Measurements from ENCODE around the gene GYS1. TPM values are rescaled to one million over a fixed set of nuclear protein-coding genes. Genes with fewer than 3 reads are reported as not detected.

GYS1 gene
- total RNA-seq, 6 experiments from 2014 or later, result 76.0 to 90.8 (median 87.5) TPM

DNA sequence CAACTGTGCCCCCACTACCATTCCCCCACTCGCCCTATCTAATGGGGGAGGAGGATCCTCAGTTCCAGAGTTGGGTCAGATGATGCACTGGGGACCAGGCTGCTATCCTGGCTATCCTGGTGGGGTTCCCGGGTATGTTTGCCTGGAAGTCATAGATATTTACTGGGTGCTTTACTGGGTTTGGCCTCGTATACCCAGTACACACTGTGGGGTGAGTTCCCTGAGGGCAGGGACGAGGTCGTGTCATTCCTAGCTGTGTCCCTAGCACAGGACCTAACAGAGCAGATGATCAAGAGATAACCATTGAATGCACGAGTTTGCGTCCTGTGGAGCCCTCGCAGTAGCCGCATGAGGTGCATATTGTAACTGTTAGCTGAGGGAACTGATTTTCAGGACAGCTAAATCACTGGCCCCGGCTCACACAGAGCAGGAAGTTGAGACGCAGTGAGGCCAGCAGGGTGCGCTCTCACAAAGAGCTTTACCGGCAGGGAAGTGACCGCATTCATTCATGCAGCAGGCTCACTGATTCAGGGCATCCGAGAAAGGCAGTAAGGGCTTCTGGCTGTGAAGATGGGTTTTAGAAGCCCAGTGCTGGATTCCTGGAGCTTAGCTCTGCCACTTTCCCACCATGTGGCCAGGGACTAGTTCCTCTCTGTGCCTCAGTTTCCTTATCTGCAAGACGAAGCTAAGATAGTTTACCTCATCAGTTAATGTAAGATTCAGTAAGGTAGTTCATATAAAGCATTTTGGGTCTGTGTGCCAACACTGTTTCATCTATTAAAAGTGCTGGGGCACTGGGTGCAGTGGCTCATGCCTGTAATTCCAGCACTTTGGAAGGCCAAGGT is 6.6 kb upstream of the GYS1 start:
- peaks cover 26% of the 10 kb centered on the region for H3K4me1 Mint-ChIP-seq (ENCODE audit: low read depth)
- peak; percentile 50 for DNase-seq
- no peaks in the 10 kb centered on the region; the same call in 1 of the 2 replicates for H3K27me3 Mint-ChIP-seq (ENCODE audit: insufficient read depth)
- H3K9me3 Mint-ChIP-seq, result no peaks in the 10 kb centered on the region
- peak overlapping the region; percentile 66 for H3K27ac Mint-ChIP-seq
- no peak overlapping the region for H3K4me3 Mint-ChIP-seq
- TF ChIP-seq CTCF (IDR thresholded peaks at IDR 0.05), result peak; percentile 86
- peaks cover 11% of the 10 kb centered on the region for H3K36me3 Mint-ChIP-seq (ENCODE audit: low read depth)

- H3K4me3 Mint-ChIP-seq, result no peak overlapping the region
- peak overlapping the region; percentile 42; the same call in 1 of the 2 replicates for H3K27ac Mint-ChIP-seq
- TF ChIP-seq CTCF (IDR thresholded peaks at IDR 0.05), result peak; percentile 82
Observed at GRCh38 chr19:48997972-48998371, 4.9 kb upstream of the GYS1 start.

GRCh38 chr19:48994035-48994386 is 902 bp upstream of the GYS1 start:
- Mint-ChIP-seq H3K4me3 (peak overlapping the region; percentile 99), H3K9me3 (no peaks in the 10 kb centered on the region), H3K27ac (peak overlapping the region; percentile 95), H3K36me3 (ENCODE audit: low read depth) (peaks cover 24% of the 10 kb centered on the region), H3K27me3 (ENCODE audit: insufficient read depth) (peaks cover 2% of the 10 kb centered on the region; the same call in 1 of the 2 replicates), H3K4me1 (ENCODE audit: low read depth) (peaks cover 38% of the 10 kb centered on the region)
- DNase-seq, result no peak
- no peak for TF ChIP-seq CTCF (IDR thresholded peaks at IDR 0.05)

More at GRCh38 chr19:48997972-48998371, 4.9 kb upstream of the GYS1 start:
- H3K4me1 Mint-ChIP-seq (ENCODE audit: low read depth), result peaks cover 35% of the 10 kb centered on the region
- peak; percentile 50 for DNase-seq
- peaks cover 2% of the 10 kb centered on the region; the same call in 1 of the 2 replicates for H3K27me3 Mint-ChIP-seq (ENCODE audit: insufficient read depth)
- H3K9me3 Mint-ChIP-seq, result no peaks in the 10 kb centered on the region
- peaks cover 18% of the 10 kb centered on the region for H3K36me3 Mint-ChIP-seq (ENCODE audit: low read depth)

DNA sequence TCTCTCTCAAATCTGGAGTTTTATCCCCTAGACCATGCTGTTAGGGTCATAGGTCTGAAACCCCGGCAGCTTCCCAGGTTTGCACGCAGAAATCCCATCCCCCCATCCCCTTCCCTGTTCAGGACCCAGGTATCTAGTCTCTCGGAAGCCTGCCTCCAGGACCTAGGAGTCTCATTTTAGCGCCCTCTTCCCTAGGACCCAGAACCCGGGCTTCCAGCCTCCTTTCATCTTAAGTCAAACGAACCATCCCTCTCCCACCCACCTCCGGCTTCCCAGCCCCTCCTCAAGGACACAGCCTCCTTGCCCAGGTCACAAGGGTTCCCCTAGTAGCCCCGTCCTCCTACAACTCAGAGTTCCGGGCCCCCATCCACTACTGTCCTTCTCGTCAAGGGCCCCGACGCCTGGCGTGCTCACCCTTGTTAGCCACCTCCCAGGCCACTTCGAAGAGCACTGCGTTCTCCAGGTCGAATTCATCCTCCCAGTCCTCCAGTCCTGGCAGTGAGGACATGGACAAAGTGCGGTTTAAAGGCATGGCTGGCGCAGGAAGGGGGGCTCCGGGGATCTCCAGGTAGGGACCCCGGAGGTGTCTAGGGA is 431 bp downstream of the GYS1 start:
- Mint-ChIP-seq H3K27ac (peak overlapping the region; percentile 95), H3K4me3 (peak overlapping the region; percentile 99), H3K4me1 (ENCODE audit: low read depth) (peaks cover 32% of the 10 kb centered on the region), H3K27me3 (ENCODE audit: insufficient read depth) (peaks cover 2% of the 10 kb centered on the region; the same call in 1 of the 2 replicates), H3K9me3 (no peaks in the 10 kb centered on the region), H3K36me3 (ENCODE audit: low read depth) (peaks cover 35% of the 10 kb centered on the region)
- DNase-seq, result no peak
- TF ChIP-seq CTCF (IDR thresholded peaks at IDR 0.05), result no peak

GRCh38 chr19:48991873-48992580 is 1.1 kb downstream of the GYS1 start:
- Mint-ChIP-seq H3K4me3 (peak overlapping the region; percentile 99), H3K4me1 (ENCODE audit: low read depth) (peaks cover 30% of the 10 kb centered on the region), H3K9me3 (no peaks in the 10 kb centered on the region), H3K27me3 (ENCODE audit: insufficient read depth) (peaks cover 2% of the 10 kb centered on the region; the same call in 1 of the 2 replicates), H3K27ac (peak overlapping the region; percentile 95), H3K36me3 (ENCODE audit: low read depth) (peaks cover 35% of the 10 kb centered on the region)
- DNase-seq, result peak; percentile 80
- no peak for TF ChIP-seq CTCF (IDR thresholded peaks at IDR 0.05)
